K562 (cell line): ENCODE data around the gene FBXO48. TPM values are rescaled to one million over a fixed set of nuclear protein-coding genes. Genes with fewer than 3 reads are reported as not detected.

Source experiments
- ARID2 ChIP-seq: fragments of 450-650 bp; IDR thresholded peaks from 2 replicates; pipeline ENCODE4 v1.6.1; 2017; ENCODE audit warnings: antibody characterized with exemption, mild to moderate bottlenecking
- C11orf30 ChIP-seq: fragments of 450-650 bp; IDR thresholded peaks from 2 replicates; pipeline ENCODE4 v1.6.1; 2016; ENCODE audit warnings: low read depth, mild to moderate bottlenecking
- CHD4 ChIP-seq: fragments of 200-600 bp; sonication (generic); IDR thresholded peaks from 3 replicates; pipeline ENCODE4 v1.6.1; 2012; ENCODE audit warnings: low read depth, mild to moderate bottlenecking, mixed read lengths, low read length, inconsistent platforms; ENCODE audit not compliant: insufficient read depth, insufficient replicate concordance, poor library complexity, severe bottlenecking
- DNMT1 ChIP-seq: fragments of 450-650 bp; IDR thresholded peaks from 2 replicates; pipeline ENCODE4 v1.6.1; 2016; ENCODE audit warnings: antibody characterized with exemption, mild to moderate bottlenecking
- E2F5 ChIP-seq: sonication (generic); formaldehyde crosslinking; IDR thresholded peaks from 2 replicates; pipeline ENCODE4 v1.8.0; 2022; ENCODE audit warnings: mild to moderate bottlenecking, missing genetic modification reagents
- ERF ChIP-seq: fragments of 450-650 bp; formaldehyde crosslinking; IDR thresholded peaks from 2 replicates; pipeline ENCODE4 v1.4.0; 2020; ENCODE audit warnings: mild to moderate bottlenecking, mixed read lengths
- ETV1 ChIP-seq: fragments of 450-650 bp; conservative IDR thresholded peaks from 2 replicates; pipeline ENCODE4 v1.6.1; 2016; ENCODE audit warnings: missing genetic modification characterization, control low read depth, low read depth, missing compliant biosample characterization
- HDAC3 ChIP-seq: fragments of 450-650 bp; IDR thresholded peaks from 2 replicates; pipeline ENCODE4 v1.6.1; 2018; ENCODE audit warnings: borderline replicate concordance, mild to moderate bottlenecking, moderate library complexity; ENCODE audit not compliant: partially characterized antibody
- HDAC8 ChIP-seq: fragments of 450-650 bp; IDR thresholded peaks from 2 replicates; pipeline ENCODE4 v1.6.1; 2016; ENCODE audit warnings: mild to moderate bottlenecking, missing genetic modification characterization, moderate library complexity, missing compliant biosample characterization
- MAFF ChIP-seq: IDR thresholded peaks from 2 replicates; pipeline ENCODE4 v1.6.1; 2012; ENCODE audit warnings: low read length, improper control_type of control experiment
- MAFK ChIP-seq: IDR thresholded peaks from 2 replicates; pipeline ENCODE4 v1.6.1; 2011; ENCODE audit warnings: low read length, improper control_type of control experiment
- STAT5B ChIP-seq: fragments of 250-450 bp; sonication (Bioruptor Pico); IDR thresholded peaks from 2 replicates; pipeline ENCODE4 v1.8.0; 2021; ENCODE audit warnings: mild to moderate bottlenecking, inconsistent platforms
- TRIM24 ChIP-seq, 2 experiments: fragments of 450-650 bp; IDR thresholded peaks; 2 replicates each; pipeline ENCODE4 v1.6.1; 2016
- ZNF174 ChIP-seq: fragments of 250-450 bp; sonication (Bioruptor Pico); IDR thresholded peaks from 2 replicates; pipeline ENCODE4 v1.4.0; 2020; ENCODE audit warnings: mild to moderate bottlenecking
- ZNF175 ChIP-seq: fragments of 200-800 bp; sonication (Bioruptor generic); IDR thresholded peaks from 2 replicates; pipeline ENCODE4 v1.6.1; 2016; ENCODE audit warnings: low read depth, mild to moderate bottlenecking, missing genetic modification characterization, missing compliant biosample characterization
- ZNF311 ChIP-seq: fragments of 250-450 bp; sonication (Bioruptor Pico); IDR thresholded peaks from 2 replicates; pipeline ENCODE4 v1.4.0; 2020; ENCODE audit warnings: mild to moderate bottlenecking, moderate library complexity
- ZNF318 ChIP-seq, 2 experiments: fragments of 450-650 bp; IDR thresholded peaks; 2 replicates each; pipeline ENCODE4 v1.6.1; 2016; ENCODE audit warnings: mild to moderate bottlenecking in 2 of 2, borderline replicate concordance in 1 of 2, low read depth in 1 of 2, moderate library complexity in 1 of 2
- ZNF354B ChIP-seq: fragments of 250-450 bp; sonication (Bioruptor Pico); IDR thresholded peaks from 2 replicates; pipeline ENCODE4 v1.4.0; 2020
- polyA plus RNA-seq, 8 experiments: library from polyadenylated mRNA; depleted of rRNA in 4 of 8; stranded (reverse) in 5 of 8; unstranded in 3 of 8; fragments of >200 nt; fragmentation: Nextera tagmentation in 2 of 8; fragmentation: Illumina TruSeq in 1 of 8; extraction: Ambion mirVana in 2 of 8; extraction: Trizol in 1 of 8; gene quantifications; 2 replicates each; pipeline versions ENCODE4 v1.2.1 to v1.2.3, GENCODE V29; 2011 to 2014; ENCODE audit warnings: inconsistent platforms in 1 of 8, missing spikeins in 1 of 8
- total RNA-seq, 7 experiments: library from RNA; depleted of rRNA in 6 of 7; stranded (reverse); fragments of >200 nt in 6 of 7; fragmentation: Illumina TruSeq in 2 of 7; extraction: Trizol in 2 of 7; gene quantifications; 2 replicates each; pipeline versions ENCODE4 v1.2.1 to v1.2.3, GENCODE V29; 2011 to 2021; ENCODE audit warnings: low replicate concordance in 1 of 7

FBXO48 gene
- total and polyA plus RNA-seq, 9 of the 15 experiments (the other 6 are each of a cell fraction or from before 2014, with no cell fraction given) = 0.36 to 1.8 (median 0.73) TPM

- peak in 1 of 2 experiments; percentile 52; a peak in 1 of 4 replicates for TF ChIP-seq ZNF318 (IDR thresholded peaks at IDR 0.05; ENCODE audit: borderline replicate concordance in 1 of 2, low read depth in 1 of 2)
- TF ChIP-seq C11orf30 = peak; percentile 69; the same call in 1 of the 2 replicates
- TF ChIP-seq CHD4 = no peak
- TF ChIP-seq E2F5 (CRISPR knock-in tag) = no peak
- TF ChIP-seq HDAC8 (tag) = no peak
- no peak for TF ChIP-seq ETV1 (tag)
- peak; percentile 34 to 45; a peak in 2 of 4 replicates for TF ChIP-seq TRIM24 (IDR thresholded peaks at IDR 0.05)
- 0 out of 2 replicates have a peak, but pooled peaks have one; percentile 45 for TF ChIP-seq ZNF175 (CRISPR knock-in tag)
- no peak for TF ChIP-seq HDAC3
- no peak for TF ChIP-seq STAT5B (CRISPR knock-in tag)
- no peak for TF ChIP-seq ZNF311
- TF ChIP-seq ERF (CRISPR knock-in tag) = no peak
- TF ChIP-seq ARID2 = no peak
- TF ChIP-seq MAFK = peak; percentile 57; the same call in 1 of the 2 replicates
- no peak for TF ChIP-seq ZNF354B (CRISPR knock-in tag)
- peak; percentile 34; the same call in 1 of the 2 replicates for TF ChIP-seq MAFF
- no peak for TF ChIP-seq DNMT1
- no peak for TF ChIP-seq ZNF174 (CRISPR knock-in tag)
Measured at GRCh38 chr2:68423966-68424650, 43.0 kb downstream of the FBXO48 start (continued).
